ENCODE data around the gene TACR1. TPM values are rescaled to one million over a fixed set of nuclear protein-coding genes. Genes with fewer than 3 reads are reported as not detected.

TACR1 gene
- total RNA-seq, 1 donor from 2014 or later = 8.2 TPM

DNA sequence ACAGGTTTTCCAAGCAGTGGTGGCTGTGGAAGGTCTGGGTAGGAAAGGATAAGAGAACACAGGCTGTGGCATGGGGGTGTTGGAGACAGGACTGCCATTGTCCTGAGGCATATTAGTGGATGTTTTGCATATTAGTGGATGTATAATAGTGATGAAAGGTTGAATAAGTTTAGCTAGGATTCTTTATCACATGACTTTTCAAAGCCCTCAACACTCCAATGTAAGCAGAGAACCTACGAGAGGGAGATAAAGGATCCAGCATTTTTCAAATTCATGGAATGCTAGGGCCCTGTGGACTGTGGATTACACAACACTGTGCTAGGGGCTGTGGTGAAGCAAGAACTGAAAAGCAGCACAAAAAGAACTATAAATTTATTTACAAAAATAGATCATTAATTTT lies 177.6 kb downstream of the TACR1 start:
- peak; percentile 67 for DNase-seq (ENCODE audit: low spot score)

DNA sequence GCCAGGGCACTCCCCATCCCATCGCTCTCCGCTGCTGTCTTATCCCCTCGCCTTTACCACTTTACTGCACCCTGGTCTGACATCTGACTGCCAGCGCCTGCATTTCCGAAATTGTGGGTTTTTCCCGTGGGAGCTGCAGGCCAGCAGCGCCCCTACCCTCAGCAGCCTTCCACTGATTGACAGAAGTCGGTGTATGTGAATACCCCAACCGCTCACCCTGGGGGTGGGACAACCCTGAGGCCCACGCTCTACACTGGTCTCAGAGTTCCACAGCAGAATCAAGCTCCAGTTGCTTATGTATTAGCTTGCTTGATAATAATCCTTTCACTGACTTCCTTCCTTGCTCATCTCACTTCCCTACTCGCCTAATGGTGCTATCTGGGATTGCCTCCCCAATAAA lies 178.8 kb downstream of the TACR1 start:
- no peak for DNase-seq (ENCODE audit: low spot score)

DNA sequence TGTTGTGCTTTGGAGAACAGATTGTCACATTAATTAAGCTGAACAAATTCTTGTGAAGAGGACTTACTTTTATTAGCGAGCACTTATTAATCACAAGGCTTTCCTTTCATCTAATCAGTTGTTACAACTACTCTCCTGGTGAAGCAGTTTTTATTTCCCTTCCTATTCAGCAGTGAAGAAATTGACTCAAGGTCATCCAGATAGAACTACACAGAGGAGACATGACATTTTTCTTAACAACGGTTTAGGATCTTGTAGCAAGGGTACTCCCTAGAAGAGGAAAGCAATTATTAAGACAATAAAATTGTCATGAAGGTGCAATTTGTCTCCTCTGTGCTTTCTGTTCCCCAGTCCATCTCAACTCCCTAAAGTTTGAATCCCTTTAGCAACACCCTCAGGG lies 179.5 kb downstream of the TACR1 start:
- DNase-seq (ENCODE audit: low spot score) = no peak

DNA sequence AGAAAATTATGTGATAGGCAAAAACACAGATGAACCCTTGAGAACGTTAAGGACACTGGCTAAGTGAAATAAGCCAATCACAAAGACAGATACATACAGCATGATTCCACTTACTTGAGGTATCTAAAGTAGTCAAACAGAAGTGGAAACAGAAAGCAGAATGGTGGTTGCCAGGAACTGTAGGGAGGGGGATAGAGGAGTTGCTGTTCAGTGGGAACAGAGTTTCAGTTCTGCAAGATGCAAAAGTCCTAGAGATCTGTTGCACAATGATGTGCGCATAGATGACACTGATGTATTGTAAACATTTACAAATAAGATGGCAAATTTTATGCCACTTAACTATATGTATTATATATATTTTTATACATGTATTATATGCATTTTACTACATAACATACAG lies 181.2 kb downstream of the TACR1 start:
- DNase-seq (ENCODE audit: low spot score) = no peak

DNA sequence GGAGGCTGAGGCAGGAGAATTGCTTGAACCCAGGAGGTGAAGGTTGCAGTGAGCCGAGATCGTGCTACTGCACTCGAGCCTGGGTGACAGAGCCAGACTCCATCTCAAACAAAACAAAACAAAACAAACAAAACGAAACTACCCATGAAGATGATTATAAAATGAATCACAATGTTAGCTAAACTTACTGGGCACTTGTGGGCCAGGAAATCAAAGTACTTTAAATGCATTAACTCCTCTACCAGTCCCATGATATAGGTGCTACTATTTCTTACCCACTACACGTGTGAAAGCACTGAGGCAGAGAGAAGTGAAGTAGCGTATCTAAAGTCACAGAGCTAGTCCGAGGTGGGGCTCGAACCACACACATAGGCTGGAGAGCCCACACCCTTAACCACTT lies 187.2 kb downstream of the TACR1 start:
- no peak for DNase-seq (ENCODE audit: low spot score)

DNA sequence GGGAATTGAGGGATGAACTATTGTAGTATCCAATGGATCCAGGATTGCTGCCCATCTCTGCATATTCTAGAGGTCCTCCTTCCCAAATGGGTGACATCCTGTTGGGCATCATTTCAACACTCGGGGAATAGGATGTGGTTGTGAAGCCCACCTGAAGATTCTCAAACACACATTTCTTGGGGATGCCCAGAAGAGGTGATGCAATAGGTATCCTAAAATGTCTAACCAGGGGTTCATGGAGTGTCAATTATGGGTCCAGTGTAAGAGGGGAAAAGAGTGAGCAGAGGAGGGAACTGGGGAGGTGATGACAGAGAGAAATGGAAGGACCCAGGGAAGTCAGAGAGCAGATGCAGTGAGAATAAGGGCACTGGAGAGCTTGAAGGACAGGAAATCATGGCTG lies 188.7 kb downstream of the TACR1 start:
- no peak for DNase-seq (ENCODE audit: low spot score)

DNA sequence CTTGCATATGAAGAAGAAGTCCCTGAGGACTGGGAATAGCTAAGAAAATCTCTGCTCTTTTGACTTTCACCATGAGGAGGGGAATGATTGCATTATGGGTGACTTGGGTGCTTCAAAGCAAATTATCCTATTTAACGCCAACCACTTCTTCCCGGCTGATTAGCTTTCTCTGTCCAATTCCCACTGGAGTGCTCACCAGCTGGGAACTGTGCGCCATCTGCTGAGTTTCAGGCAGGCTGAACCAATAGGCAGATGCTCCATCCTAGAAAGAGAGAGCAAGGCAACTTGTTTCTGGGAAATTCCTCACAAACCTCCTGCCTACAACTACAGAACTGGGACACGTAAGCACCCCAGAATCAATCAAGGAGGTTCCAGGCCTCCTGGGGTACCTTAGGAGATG lies 191.5 kb downstream of the TACR1 start:
- DNase-seq (ENCODE audit: low spot score) = no peak

DNA sequence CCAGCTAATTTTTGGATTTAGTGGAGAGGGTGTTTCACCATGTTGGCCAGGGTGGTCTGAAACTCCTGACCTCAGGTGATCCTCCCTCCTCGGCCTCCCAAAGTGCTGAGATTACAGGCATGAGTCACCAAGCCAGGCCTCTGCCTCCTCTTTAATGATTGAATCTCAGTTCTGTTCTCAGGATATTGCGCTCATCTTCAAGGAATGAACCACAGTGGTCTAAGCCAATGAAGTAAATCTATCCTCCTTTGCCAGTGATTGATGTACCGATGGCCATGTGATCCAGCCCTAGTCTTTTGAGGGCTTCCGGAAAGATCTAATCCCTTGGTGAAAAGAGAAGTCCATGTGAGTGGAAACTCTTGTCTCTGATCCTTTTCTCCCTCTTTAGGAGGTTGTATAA lies 192.3 kb downstream of the TACR1 start:
- DNase-seq (ENCODE audit: low spot score) = no peak

DNA sequence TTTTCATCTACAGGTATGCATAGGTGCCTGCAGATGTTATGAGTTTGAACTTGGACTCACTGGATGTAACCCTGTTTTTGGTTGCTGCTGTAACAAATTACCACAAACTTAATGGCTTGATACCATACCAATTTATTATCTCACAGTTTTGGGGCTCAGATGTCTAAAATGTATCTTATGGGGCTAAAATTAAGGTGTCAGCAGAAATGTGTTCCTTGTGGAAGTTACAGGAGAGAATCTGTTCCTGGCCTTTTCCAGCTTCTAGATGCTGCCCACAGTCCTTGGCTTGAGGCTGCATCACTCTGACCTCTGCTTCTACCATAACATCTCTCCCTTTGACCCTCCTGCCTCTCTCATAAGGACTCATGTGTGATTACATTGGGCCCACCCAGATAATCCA lies 193.3 kb downstream of the TACR1 start:
- no peak for DNase-seq (ENCODE audit: low spot score)

DNA sequence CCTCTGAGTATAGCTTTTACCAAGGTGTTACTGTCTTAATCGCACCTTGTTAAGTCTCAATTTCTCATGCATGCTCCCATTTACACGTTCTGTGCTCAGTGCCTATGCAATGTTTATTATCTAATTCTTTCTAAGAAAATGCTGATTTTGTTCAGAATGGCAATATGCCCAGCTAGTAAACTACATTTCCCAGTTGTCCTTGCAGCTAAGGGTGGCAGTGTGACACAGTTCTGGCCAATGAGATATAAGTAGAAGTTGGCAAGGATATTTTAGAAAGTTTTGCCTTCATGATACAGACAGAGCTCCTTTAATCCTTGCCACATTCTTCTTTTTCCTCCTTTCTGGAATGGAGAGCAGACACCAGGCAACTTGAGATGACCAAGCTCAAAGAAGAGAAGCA lies 195.5 kb downstream of the TACR1 start:
- DNase-seq (ENCODE audit: low spot score) = peak; percentile 31

DNA sequence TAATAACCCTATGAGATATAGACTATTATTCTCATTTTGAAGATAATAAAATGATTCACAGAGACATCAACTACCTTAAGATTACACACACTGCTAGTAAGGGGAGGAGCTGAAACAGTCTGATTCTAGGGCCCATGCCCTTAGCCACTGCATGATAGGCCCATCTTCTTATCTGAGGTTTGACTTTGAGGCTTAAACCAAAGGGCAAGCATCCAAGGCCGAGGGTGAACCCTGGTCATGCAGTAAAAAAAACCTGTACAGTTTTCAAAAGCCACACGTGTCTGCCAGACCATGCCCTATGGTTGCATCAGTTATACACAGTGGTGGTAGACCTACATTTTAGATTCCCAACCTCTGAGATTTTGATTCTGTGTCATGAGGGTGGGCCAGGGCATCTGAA lies 196.0 kb downstream of the TACR1 start:
- peak; percentile 84 for DNase-seq (ENCODE audit: low spot score)

DNA sequence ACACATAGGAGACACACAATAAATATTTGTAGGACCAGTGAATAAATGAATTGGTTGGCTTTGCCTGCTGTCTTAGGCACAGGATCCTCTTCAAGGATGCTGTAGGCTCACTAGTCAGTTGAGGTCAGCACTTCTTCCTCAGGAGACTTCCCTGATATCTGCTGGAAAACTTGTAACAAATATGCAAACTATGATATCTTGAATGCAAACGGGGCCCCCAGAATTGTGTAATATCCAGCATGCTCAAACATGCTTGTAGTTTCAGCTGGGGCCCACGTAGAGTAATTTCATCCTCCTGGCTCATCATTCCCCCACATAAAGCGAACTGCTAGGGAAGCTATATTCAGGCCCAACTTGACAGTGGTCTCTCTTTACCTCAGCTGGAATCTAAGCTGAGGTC lies 197.3 kb downstream of the TACR1 start:
- DNase-seq (ENCODE audit: low spot score) = peak; percentile 91

DNA sequence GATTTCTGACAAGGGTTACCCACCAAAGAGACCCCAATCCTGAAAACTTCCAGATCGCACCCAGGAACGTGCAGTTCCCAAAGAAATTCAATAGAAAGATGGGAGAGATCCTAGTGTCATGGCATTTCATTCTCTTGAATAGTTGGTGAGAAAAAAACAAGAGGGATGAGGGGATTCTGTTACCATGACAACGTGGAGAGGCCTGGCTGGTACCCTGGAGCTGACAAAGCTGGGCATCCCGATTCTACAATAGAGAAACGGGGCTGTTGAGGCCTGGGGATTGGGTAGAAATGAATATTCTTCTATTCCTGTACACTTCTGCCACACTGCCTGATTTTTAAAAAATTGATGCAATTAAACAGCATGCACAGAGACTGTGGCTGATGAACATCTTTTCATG lies 199.9 kb downstream of the TACR1 start:
- no peak for DNase-seq (ENCODE audit: low spot score)

Other genes starting within 250 kb of the TACR1 start
- gene POLE4, start 240.9 kb downstream of the TACR1 start, total RNA-seq (ENCODE audit: insufficient read depth, low replicate concordance) = 31.8 TPM